Ramos (cell line): ENCODE results near the gene CTDSP2.

ENCODE experiments used
- in situ Hi-C: fragments of 300-500 bp; cut with MboI; formaldehyde crosslinking; loops from one replicate; pipeline ENCODE4 v1.14.3; 2022; ENCODE audit warnings: low sequenced_read_pairs; ENCODE audit not compliant: unreplicated experiment

Gene CTDSP2, protein sequence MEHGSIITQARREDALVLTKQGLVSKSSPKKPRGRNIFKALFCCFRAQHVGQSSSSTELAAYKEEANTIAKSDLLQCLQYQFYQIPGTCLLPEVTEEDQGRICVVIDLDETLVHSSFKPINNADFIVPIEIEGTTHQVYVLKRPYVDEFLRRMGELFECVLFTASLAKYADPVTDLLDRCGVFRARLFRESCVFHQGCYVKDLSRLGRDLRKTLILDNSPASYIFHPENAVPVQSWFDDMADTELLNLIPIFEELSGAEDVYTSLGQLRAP

GRCh38 chr12:57846577-57847319 is at the start of gene CTDSP2:
TSS of gene CTDSP2 (minus strand) at chr12:57846729. CDS start at chr12:57846435, 294 bp downstream.
- in situ Hi-C loops, result no loop called here

DNA sequence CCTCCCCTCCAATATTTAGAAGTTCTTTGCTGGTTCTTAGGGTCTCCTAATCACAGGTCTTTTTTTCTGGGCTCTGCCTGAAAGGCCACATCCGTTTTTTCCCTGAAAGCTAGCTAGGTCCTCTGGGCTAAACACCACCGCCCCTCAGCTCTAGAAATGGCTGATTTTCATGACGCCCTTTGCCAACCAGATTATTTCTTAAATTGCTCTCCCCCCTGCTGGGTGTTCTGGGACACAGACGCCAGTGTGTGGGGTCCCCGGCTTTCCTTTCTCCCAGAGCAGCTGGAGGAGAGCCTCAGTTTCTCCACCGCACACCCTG is 49.5 kb upstream of the CTDSP2 start:
- in situ Hi-C loops, result loop anchor here (25.0 kb wide), 1 partner anchor 659 kb away; the partner anchor contains the start of gene SHMT2

- in situ Hi-C loops, result loop anchor here (25.0 kb wide), 1 partner anchor 658 kb away; the partner anchor contains the start of gene SHMT2
These were observed 49.0 kb upstream of the CTDSP2 start for GRCh38 chr12:57895389-57896114.

DNA sequence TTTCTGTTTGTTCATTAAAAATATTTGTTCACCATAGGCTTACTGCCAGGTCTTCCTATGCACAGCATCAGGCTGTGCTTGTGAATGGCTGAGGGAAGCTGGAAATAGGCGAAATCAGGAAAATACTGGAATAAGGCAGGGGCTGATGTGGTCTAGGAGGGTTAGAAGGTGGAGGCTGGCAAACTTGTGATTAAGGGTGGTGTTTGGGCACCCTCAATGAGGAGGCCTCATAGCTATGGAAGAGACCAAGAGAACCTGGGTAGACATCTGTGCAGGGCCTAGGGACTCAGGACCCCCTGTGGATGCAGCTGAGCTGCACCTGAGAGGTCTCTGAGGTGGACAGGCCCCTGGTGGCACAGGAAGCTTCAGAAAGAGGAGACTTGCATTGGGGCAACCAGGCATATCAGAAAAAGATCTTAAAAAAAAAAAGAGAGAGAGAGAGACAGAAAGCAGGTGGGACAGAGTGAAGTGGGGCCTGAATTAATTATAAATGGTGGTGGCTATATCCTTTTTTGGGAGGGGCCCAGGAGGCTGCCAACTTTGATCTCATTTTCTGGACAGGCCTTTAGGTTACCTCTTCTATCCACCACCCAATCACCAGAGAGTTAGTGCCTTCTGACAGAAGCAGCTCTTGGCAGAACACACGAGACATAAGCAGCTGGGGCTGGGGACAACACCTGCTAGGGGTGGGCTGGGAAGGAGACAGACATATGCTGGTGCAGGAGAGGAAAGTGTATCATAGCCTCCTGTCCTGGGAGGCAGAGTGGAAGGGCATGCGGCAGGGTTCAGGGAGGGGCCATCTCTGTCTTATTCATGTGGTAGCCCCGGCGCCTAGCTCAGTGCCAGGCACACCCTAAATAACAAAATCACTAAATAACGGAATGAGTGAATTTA is 48.1 kb upstream of the CTDSP2 start:
- in situ Hi-C loops, result loop anchor here (25.0 kb wide), 1 partner anchor 657 kb away; the partner anchor contains the start of gene SHMT2

GRCh38 chr12:57893431-57894353 is 47.2 kb upstream of the CTDSP2 start:
- in situ Hi-C loops, result loop anchor here (25.0 kb wide), 1 partner anchor 656 kb away; the partner anchor contains the start of gene SHMT2

DNA sequence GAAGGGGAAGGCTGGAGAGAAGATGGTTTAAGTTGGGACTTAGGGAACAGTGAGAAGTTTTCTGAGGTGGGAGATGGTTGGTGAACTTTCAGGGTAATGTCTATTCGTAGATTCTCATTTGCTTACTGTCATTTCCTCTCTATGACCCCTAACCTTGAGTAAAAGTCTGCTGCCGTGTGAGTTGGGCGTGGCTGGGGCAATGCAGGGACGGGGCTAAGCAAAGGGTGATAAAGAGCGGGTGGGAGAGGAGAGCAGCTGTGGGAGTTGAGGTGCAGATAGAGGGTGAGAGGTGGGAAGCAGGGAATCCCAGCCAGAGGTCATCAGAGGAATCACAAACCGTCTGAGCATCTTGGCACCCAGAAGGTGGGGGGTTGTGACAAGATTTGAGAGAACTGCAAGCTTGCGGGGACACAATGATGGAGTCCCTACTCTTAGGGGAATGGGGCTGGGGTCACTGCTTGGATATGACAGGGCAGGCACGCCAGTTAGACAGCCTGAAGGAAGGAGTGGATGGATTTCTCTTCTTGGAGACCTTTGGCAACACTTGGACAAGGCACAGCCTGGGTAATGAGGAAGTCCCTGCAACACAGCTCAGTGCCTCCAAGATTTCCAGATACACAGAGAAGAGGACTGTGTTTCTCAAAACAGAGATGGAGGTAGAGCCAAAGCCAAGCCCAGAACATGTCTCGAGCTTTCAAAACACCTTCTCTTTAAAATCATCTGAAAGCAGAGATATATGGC is 45.9 kb upstream of the CTDSP2 start:
- in situ Hi-C loops, result loop anchor here (25.0 kb wide), 1 partner anchor 655 kb away; the partner anchor contains the start of gene SHMT2

DNA sequence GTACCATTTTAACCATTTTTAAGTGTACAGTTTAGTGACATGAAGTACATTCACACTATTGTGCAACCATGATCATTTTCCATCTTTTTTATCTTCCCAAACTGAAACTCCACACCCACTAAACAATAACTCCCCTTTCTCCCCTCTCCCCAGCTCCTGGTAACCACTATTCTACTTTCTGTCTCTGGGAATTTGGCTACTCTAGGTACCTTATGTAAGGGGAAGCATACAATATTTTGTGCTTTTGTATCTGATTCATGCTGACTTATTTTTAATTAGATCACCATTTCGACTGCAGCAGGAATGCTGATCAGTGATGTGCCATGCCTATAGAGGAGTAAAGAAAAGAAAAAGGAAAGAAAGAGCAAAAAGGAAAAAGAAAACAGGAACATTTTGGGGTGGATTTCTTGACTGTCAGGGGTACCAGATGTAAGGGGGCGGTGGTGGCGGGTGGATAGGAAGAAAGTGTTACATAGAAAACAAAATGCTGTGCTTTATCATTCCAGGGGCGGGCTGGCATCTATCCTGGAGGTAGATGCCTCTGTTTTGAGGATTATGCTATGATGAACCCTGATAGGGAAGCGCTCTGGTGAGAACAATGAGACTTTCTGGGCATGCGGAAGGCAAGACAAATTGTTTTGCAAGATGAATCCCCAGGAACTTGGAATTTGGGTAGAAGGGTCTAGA is 45.2 kb upstream of the CTDSP2 start:
- in situ Hi-C loops, result loop anchor here (25.0 kb wide), 1 partner anchor 654 kb away; the partner anchor contains the start of gene SHMT2

GRCh38 chr12:57890191-57891115 is 43.9 kb upstream of the CTDSP2 start:
- in situ Hi-C loops, result loop anchor here (25.0 kb wide), 1 partner anchor 653 kb away; the partner anchor contains the start of gene SHMT2

DNA sequence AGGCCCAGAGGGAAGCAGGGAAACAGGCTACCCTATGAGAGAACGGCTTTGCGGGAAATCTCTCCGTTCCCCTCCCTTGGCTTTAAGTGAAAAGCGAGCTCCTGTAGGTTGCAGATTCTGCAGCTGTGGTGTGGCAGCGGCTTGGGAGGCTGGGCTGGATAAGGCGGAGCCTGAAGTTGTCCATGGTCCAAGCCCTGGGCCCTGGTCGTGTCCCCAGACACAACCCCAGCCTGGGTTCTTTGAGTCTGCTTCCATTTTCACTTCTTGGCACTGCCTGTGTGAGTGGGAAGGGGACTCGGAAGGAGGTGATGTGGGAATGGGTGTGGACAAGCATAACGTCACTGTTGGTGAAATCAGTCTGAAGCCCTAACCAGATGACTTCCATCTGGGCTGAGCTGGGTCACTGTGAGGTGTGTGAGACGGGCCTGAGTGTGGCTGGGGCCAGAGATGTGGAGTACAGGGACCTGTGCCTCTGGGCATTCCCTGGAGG is 43.0 kb upstream of the CTDSP2 start:
- in situ Hi-C loops, result loop anchor here (25.0 kb wide), 1 partner anchor 652 kb away; the partner anchor contains the start of gene SHMT2

GRCh38 chr12:57888409-57889157 is 42.1 kb upstream of the CTDSP2 start:
- in situ Hi-C loops, result loop anchor here (25.0 kb wide), 1 partner anchor 651 kb away; the partner anchor contains the start of gene SHMT2

GRCh38 chr12:57887631-57888408 is 41.3 kb upstream of the CTDSP2 start:
- in situ Hi-C loops, result loop anchor here (25.0 kb wide), 1 partner anchor 651 kb away; the partner anchor contains the start of gene SHMT2

- in situ Hi-C loops, result loop anchor here (25.0 kb wide), 1 partner anchor 650 kb away; the partner anchor contains the start of gene SHMT2
These were observed 40.4 kb upstream of the CTDSP2 start for GRCh38 chr12:57886964-57887363.

- in situ Hi-C loops, result loop anchor here (25.0 kb wide), 1 partner anchor 649 kb away; the partner anchor contains the start of gene SHMT2
These were observed 40.0 kb upstream of the CTDSP2 start for GRCh38 chr12:57886542-57886941.

DNA sequence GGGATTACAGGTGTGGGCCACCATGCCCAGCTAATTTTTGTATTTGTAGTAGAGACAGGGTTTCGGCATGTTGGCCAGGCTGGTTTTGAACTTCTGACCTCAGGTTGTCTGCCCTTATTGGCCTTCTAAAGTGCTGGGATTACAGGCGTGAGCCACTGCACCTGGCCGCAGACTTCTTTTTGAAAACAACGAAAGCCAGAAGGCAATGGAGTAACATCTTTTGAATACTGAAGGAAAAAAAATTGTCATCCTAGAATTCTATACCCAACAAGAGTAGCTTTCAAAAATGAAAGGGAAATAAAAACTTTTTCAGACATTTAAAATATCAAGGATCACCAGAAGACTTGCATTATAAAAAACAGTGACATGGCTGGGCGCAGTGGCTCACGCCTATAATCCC is 38.7 kb upstream of the CTDSP2 start:
- in situ Hi-C loops, result loop anchor here (25.0 kb wide), 1 partner anchor 648 kb away; the partner anchor contains the start of gene SHMT2
